Fibroblast of lung (primary cell): Measurements from ENCODE around the gene SNX32. TPM values are rescaled to one million over a fixed set of nuclear protein-coding genes. Genes with fewer than 3 reads are reported as not detected.

ENCODE experiments used
- DNase-seq, 2 donors: peaks; one replicate each; pipeline versions ENCODE4 v3.0.0 to v3.0.0-alpha.2; 2010; ENCODE audit warnings: low read depth in 2 of 2
- H2AFZ ChIP-seq: 2 replicates; pipeline ENCODE4 v1.5.1; 2012; ENCODE audit warnings: low read length, control low read depth, inconsistent platforms
- H3K27ac ChIP-seq: 2 replicates; pipeline ENCODE4 v1.5.1; 2011; ENCODE audit warnings: low read length, control low read depth; ENCODE audit not compliant: insufficient read depth
- H3K27me3 ChIP-seq: 2 replicates; pipeline ENCODE4 v1.5.1; 2011; ENCODE audit warnings: mild to moderate bottlenecking, low read length; ENCODE audit not compliant: control insufficient read depth, insufficient read depth
- H3K36me3 ChIP-seq: 2 replicates; pipeline ENCODE4 v1.5.1; 2011; ENCODE audit warnings: low read length; ENCODE audit not compliant: control insufficient read depth, insufficient read depth
- H3K4me1 ChIP-seq: 2 replicates; pipeline ENCODE4 v1.5.1; 2011; ENCODE audit warnings: low read length; ENCODE audit not compliant: control insufficient read depth, insufficient read depth; ENCODE audit errors: extremely low read depth
- H3K4me2 ChIP-seq: 2 replicates; pipeline ENCODE4 v1.5.1; 2011; ENCODE audit warnings: low read length, control low read depth; ENCODE audit not compliant: insufficient read depth; ENCODE audit errors: extremely low read depth
- H3K4me3 ChIP-seq, 4 experiments: fragments of 200-600 bp in 1 of 4; sonication (generic) in 1 of 4; replicated peaks in 1 of 4; 2 replicates each; pipeline ENCODE4 v1.5.1; 2011 to 2016; ENCODE audit warnings: low read length in 4 of 4, low read depth in 3 of 4, mild to moderate bottlenecking in 3 of 4, control low read depth in 2 of 4, inconsistent platforms in 1 of 4, mixed read lengths in 1 of 4; ENCODE audit not compliant: insufficient read depth in 1 of 4; ENCODE audit errors: control extremely low read depth in 1 of 4
- H3K79me2 ChIP-seq: 2 replicates; pipeline ENCODE4 v1.5.1; 2012; ENCODE audit warnings: mild to moderate bottlenecking, low read length, inconsistent platforms; ENCODE audit not compliant: control insufficient read depth, insufficient read depth
- H3K9ac ChIP-seq: 2 replicates; pipeline ENCODE4 v1.5.1; 2011; ENCODE audit warnings: mild to moderate bottlenecking, low read length, control low read depth; ENCODE audit not compliant: insufficient read depth
- H3K9me3 ChIP-seq: 2 replicates; pipeline ENCODE4 v1.5.1; 2012; ENCODE audit warnings: low read depth, low read length; ENCODE audit not compliant: control insufficient read depth, insufficient read depth
- H4K20me1 ChIP-seq: 2 replicates; pipeline ENCODE4 v1.5.1; 2011; ENCODE audit warnings: low read length; ENCODE audit not compliant: control insufficient read depth, insufficient read depth; ENCODE audit errors: extremely low read depth
- EZH2 ChIP-seq: IDR thresholded peaks from 2 replicates; pipeline ENCODE4 v1.5.1; 2012; ENCODE audit warnings: low read length, control low read depth, mild to moderate bottlenecking; ENCODE audit errors: missing control alignments
- polyA plus RNA-seq, 2 donors: library from polyadenylated mRNA; depleted of rRNA in 1 of 2; stranded (reverse) in 1 of 2; unstranded in 1 of 2; fragments of >200 nt; gene quantifications; 2 replicates each; pipeline ENCODE4 v1.2.1, GENCODE V29; 2011 to 2012; ENCODE audit warnings: missing spikeins in 1 of 2
- total RNA-seq: library from RNA; depleted of rRNA; stranded (reverse); fragments of >200 nt; gene quantifications from 2 replicates; pipeline ENCODE4 v1.2.1, GENCODE V29; 2014
- TF ChIP-seq, protein P1 (sequence below), 2 donors: IDR thresholded peaks in 1 of 2; conservative IDR thresholded peaks in 1 of 2; 1 replicate in 1 of 2; 2 replicates in 1 of 2; pipeline ENCODE4 v1.5.1; 2011 to 2012; ENCODE audit warnings: low read length in 2 of 2, control low read depth in 1 of 2, inconsistent platforms in 1 of 2, low read depth in 1 of 2, mild to moderate bottlenecking in 1 of 2

The SNX32 gene
- total and polyA plus RNA-seq, 2 donors (not counting 1 experiment from before 2014, with no cell fraction given) = 0.33 to 3.1 TPM

DNA sequence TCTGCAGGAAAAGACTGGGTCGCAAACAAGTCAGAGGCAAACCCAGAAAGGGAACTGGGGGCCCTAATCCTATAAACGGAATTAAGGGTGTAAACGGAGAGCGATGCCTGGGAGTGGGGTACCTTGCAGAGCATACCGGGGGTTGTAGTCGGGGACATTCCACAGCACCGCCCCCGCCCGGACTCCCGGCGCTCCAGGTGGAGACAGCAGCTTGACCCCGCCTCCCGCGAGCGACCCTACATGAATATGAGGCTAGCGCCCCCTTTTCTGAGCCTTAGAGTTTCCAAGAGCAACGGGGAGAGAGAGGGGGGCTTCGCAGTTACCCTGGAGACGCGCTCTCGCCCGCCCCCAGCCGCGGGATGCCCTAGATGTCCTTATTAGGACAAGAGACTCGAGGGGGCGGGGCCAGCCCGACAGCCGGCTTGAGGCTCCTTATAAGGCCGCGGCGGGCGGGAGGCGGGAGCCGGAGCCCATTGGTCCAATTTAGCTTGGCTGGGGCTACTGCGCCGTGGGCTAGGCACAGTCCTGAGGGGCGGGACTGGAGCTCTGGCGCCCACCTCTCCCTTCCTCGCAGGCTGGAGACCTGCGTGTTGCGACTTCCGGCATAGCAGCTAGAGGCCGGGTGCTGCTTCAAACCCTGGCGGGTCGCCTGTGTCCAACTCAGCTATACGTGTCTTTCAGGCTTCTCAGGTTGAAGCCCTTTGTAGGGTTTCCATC lies 25.5 kb downstream of the SNX32 start:
- peak; percentile 99 for DNase-seq
- Histone ChIP-seq H3K4me2 (peak overlapping the region; percentile 98), H3K79me2 (peaks cover 64% of the 10 kb centered on the region), H3K4me3 (peak overlapping the region; percentile 90 to 99 (median 96)), H3K27me3 (no peaks in the 10 kb centered on the region), H3K4me1 (peaks cover 32% of the 10 kb centered on the region), H2AFZ (no peak overlapping the region), H3K9me3 (no peaks in the 10 kb centered on the region), H3K27ac (peak overlapping the region; percentile 98), H4K20me1 (peaks cover 6% of the 10 kb centered on the region), H3K9ac (peak overlapping the region; percentile 94), H3K36me3 (peaks cover 43% of the 10 kb centered on the region)
- no peak for TF ChIP-seq EZH2
- TF ChIP-seq, protein P1, sequence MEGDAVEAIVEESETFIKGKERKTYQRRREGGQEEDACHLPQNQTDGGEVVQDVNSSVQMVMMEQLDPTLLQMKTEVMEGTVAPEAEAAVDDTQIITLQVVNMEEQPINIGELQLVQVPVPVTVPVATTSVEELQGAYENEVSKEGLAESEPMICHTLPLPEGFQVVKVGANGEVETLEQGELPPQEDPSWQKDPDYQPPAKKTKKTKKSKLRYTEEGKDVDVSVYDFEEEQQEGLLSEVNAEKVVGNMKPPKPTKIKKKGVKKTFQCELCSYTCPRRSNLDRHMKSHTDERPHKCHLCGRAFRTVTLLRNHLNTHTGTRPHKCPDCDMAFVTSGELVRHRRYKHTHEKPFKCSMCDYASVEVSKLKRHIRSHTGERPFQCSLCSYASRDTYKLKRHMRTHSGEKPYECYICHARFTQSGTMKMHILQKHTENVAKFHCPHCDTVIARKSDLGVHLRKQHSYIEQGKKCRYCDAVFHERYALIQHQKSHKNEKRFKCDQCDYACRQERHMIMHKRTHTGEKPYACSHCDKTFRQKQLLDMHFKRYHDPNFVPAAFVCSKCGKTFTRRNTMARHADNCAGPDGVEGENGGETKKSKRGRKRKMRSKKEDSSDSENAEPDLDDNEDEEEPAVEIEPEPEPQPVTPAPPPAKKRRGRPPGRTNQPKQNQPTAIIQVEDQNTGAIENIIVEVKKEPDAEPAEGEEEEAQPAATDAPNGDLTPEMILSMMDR (conservative IDR thresholded peaks at IDR 0.05 in 1 of 2, IDR thresholded peaks at IDR 0.05 in 1 of 2; ENCODE audit: low read depth in 1 of 2, low read length in 2 of 2) = peak in 1 of 2 donors; percentile 5

- peaks cover 63% of the 10 kb centered on the region for H3K79me2 ChIP-seq
- no peak overlapping the region for H2AFZ ChIP-seq
Observed at GRCh38 chr11:65859812-65860277, 26.1 kb downstream of the SNX32 start.

More at GRCh38 chr11:65859812-65860277, 26.1 kb downstream of the SNX32 start:
- no peak for TF ChIP-seq EZH2
- TF ChIP-seq, protein P1 (conservative IDR thresholded peaks at IDR 0.05 in 1 of 2, IDR thresholded peaks at IDR 0.05 in 1 of 2; ENCODE audit: low read depth in 1 of 2, low read length in 2 of 2) = no peak
- H3K9me3 ChIP-seq = no peaks in the 10 kb centered on the region
- peak overlapping the region; percentile 90 to 99 (median 96) for H3K4me3 ChIP-seq
- H3K4me1 ChIP-seq = peaks cover 28% of the 10 kb centered on the region
- H4K20me1 ChIP-seq = peaks cover 6% of the 10 kb centered on the region
- H3K36me3 ChIP-seq = peaks cover 44% of the 10 kb centered on the region
- no peak for DNase-seq
- H3K4me2 ChIP-seq = peak overlapping the region; percentile 73
- peak overlapping the region; percentile 94 for H3K9ac ChIP-seq
- H3K27me3 ChIP-seq = no peaks in the 10 kb centered on the region
- peak overlapping the region; percentile 98 for H3K27ac ChIP-seq
